Measurements from ENCODE around the gene NTSR1.

- TF ChIP-seq CTCF (IDR thresholded peaks at IDR 0.05) (no peak), POLR2A (IDR thresholded peaks at IDR 0.05) (no peak)
Observed at GRCh38 chr20:62768234-62768546, 59.6 kb downstream of the NTSR1 start.

Measured in right lobe of liver (tissue), 4 donors.